Testis (tissue), 2 donors: Measurements from ENCODE around the gene UNK.

Source experiments
- POLR2A ChIP-seq: fragments of 450-650 bp; IDR thresholded peaks from one replicate; pipeline ENCODE4 v1.6.1; 2017; ENCODE audit warnings: antibody characterized with exemption, mild to moderate bottlenecking, moderate library complexity
- TF ChIP-seq, protein P1 (sequence below), 3 experiments: fragments of 450-650 bp in 2 of 3; fragments of 200-600 bp in 1 of 3; sonication (generic) in 1 of 3; IDR thresholded peaks; one replicate each; pipeline ENCODE4 v1.5.1; 2016 to 2019; ENCODE audit warnings: antibody characterized with exemption in 3 of 3, mild to moderate bottlenecking in 2 of 3, moderate library complexity in 1 of 3

DNA sequence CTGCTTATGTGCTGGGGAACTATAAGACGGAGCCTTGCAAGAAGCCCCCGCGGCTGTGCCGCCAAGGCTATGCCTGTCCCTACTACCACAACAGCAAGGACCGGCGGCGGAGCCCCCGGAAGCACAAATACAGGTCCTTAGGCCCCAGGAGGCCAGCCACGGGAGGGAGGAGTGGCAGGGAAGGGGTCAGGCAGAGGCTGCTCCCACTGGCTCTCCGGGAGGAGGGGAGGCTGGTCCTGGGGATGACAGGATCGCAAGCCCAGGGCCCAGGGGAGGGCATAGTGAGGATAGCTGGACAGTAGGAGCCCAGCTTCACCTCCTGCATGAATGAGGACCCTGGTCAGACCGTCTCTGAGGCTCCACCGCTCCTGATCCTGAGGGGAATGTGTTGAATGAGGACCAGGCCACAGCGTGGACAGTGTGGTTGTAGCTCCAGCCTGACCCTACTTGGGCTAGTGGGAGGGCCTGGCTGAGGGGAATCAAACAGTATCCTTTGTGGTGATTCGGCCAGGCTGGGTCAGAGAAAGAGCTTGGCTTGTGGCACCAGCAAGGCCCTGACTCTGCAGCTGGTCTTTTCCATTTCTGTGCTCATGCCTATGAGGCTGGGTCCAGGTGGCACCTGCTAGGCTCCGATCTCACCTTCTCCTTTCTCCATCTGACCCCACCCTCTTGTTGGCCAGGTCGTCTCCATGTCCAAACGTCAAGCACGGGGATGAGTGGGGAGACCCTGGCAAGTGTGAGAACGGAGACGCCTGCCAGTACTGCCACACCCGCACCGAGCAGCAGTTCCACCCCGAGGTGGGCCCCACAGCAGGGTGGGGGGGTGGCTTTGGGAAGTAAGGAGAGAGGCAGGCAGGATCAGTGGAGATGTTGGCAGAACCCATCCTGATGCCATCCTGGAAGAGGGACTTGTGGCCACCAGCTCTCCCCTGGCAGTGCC lies 28.7 kb downstream of the UNK start:
- TF ChIP-seq, protein P1, sequence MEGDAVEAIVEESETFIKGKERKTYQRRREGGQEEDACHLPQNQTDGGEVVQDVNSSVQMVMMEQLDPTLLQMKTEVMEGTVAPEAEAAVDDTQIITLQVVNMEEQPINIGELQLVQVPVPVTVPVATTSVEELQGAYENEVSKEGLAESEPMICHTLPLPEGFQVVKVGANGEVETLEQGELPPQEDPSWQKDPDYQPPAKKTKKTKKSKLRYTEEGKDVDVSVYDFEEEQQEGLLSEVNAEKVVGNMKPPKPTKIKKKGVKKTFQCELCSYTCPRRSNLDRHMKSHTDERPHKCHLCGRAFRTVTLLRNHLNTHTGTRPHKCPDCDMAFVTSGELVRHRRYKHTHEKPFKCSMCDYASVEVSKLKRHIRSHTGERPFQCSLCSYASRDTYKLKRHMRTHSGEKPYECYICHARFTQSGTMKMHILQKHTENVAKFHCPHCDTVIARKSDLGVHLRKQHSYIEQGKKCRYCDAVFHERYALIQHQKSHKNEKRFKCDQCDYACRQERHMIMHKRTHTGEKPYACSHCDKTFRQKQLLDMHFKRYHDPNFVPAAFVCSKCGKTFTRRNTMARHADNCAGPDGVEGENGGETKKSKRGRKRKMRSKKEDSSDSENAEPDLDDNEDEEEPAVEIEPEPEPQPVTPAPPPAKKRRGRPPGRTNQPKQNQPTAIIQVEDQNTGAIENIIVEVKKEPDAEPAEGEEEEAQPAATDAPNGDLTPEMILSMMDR (IDR thresholded peaks at IDR 0.05): no peak
- no peak for TF ChIP-seq POLR2A
